ENCODE data around the gene ZEB2. TPM values are rescaled to one million over a fixed set of nuclear protein-coding genes. Genes with fewer than 3 reads are reported as not detected.

ZEB2 gene
- total and polyA plus RNA-seq, 12 donors, result 29.0 to 226 (median 142) TPM

DNA sequence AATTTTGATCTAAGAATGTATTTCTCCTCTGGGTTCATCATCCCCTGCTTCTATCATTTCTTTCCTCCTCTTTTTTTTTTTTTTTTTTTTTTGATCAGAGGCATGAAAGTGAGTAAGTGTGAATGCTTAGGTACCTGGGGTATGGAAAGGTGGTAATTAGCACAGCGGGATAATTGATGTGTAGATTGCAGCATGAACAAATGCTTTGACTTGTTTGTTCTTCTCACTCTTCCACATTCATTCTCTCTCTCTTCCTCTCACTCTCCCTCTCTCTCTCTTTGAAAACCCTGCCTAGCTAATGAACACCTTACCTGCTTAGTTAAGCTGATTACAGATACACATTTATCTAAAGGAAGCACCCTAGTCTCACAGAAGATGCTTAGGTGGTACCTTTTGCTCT is 74.7 kb downstream of the ZEB2 start:
- Histone ChIP-seq H3K9me3 (replicated peaks in 1 of 3) (no peaks in the 10 kb centered on the region), H3K27me3 (no peaks in the 10 kb centered on the region), H3K36me3 (replicated peaks in 1 of 2) (no peaks in the 10 kb centered on the region), H3K4me1 (replicated peaks in 1 of 2) (peaks cover 50 to 86% of the 10 kb centered on the region in 2 donors), H3K4me3 (no peak overlapping the region), H3K27ac (peak overlapping the region in 3 of 5 donors; percentile 20 to 78 (median 30))
- DNase-seq, result no peak
- intact Hi-C loops (cut with DNase I), result no loop called here
- TF ChIP-seq, protein P1, sequence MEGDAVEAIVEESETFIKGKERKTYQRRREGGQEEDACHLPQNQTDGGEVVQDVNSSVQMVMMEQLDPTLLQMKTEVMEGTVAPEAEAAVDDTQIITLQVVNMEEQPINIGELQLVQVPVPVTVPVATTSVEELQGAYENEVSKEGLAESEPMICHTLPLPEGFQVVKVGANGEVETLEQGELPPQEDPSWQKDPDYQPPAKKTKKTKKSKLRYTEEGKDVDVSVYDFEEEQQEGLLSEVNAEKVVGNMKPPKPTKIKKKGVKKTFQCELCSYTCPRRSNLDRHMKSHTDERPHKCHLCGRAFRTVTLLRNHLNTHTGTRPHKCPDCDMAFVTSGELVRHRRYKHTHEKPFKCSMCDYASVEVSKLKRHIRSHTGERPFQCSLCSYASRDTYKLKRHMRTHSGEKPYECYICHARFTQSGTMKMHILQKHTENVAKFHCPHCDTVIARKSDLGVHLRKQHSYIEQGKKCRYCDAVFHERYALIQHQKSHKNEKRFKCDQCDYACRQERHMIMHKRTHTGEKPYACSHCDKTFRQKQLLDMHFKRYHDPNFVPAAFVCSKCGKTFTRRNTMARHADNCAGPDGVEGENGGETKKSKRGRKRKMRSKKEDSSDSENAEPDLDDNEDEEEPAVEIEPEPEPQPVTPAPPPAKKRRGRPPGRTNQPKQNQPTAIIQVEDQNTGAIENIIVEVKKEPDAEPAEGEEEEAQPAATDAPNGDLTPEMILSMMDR (IDR thresholded peaks at IDR 0.05), result no peak
- no peak for TF ChIP-seq POLR2A (IDR thresholded peaks at IDR 0.05)
- 89 to 100% (median 92%) methylated on average over 1 of the region's 1 CpG for WGBS, 4 donors

DNA sequence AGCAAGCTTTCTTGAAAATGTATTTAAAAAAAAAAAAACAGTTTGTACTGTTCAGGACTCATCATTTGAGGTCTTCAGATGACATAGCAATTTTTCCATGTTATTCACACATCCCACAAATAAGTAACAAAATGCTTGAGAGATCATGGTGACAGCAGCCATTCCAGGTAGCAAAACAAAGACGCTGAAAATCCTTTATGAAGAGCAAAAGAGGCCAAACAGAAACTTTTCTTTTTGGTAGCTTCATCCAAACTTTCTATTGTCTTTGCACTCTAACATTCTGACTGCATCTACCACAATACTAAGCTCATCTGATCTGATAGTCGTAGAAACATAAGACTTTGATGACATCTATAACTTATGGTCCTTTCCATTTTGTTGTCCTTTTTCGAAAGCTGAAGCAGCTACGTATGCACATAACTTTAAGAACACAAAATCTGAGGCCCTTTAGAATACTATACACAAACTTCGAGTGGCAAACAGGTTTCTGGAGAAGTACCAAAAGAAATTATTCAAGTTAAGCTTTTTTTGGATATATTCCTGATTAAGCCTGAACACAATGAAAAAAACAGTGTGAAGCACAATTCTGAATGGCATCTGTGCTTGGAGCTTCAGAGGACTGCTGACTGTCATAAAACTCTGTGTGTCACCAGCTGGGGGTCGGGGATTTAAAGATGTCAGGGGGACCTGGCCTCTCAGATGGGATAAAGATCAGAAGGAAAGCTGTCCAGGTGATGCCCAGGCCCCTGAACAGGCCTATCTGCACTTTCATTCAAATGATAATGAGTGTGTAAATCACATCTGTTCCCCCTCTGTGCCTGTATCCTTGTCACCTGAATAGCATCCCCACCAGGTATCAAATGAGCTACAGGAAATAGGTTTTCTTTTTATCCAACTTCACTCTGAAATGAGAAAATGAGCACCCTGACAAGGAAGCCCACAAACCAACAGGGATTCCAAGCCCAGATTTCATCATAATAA is 75.8 kb downstream of the ZEB2 start:
- Histone ChIP-seq H3K27ac (peak overlapping the region; percentile 44 to 82 (median 78)), H3K27me3 (no peaks in the 10 kb centered on the region), H3K4me1 (replicated peaks in 1 of 2) (peaks cover 44 to 85% of the 10 kb centered on the region in 2 donors), H3K36me3 (replicated peaks in 1 of 2) (no peaks in the 10 kb centered on the region), H3K4me3 (peak overlapping the region in 1 of 4 donors; percentile 22), H3K9me3 (replicated peaks in 1 of 3) (no peaks in the 10 kb centered on the region)
- intact Hi-C loops (cut with DNase I), result no loop called here
- 21 to 34% (median 28%) methylated on average over 6 of the region's 6 CpGs for WGBS, 4 donors
- peak in 1 of 2 donors; percentile 32 for TF ChIP-seq POLR2A (IDR thresholded peaks at IDR 0.05)
- TF ChIP-seq, protein P1 (IDR thresholded peaks at IDR 0.05), result no peak
- DNase-seq, result no peak

DNA sequence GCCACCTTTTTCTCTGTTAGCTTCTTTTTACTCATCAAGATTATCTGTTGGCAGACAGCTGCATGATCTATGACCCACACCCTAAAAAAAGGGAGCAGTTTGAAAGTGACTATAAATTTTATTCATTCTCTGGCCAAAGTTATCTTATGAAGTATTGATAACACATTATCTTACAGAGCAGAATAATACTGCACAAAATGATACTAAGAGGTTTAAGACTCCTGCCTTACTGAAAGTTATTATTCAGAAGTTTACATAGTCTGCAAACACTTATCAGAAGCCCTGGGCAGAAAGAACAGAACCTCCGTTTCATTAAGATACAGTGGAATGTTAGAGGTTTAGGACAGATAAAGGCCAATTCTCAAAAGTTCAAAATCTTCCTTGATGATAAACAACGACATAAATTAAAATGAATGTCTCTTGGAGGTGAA is 78.2 kb downstream of the ZEB2 start:
- Histone ChIP-seq H3K4me3 (no peak overlapping the region), H3K36me3 (replicated peaks in 1 of 2) (no peaks in the 10 kb centered on the region), H3K27me3 (no peaks in the 10 kb centered on the region), H3K4me1 (replicated peaks in 1 of 2) (peaks cover 44 to 88% of the 10 kb centered on the region in 2 donors), H3K27ac (peak overlapping the region; percentile 1 to 83 (median 78)), H3K9me3 (replicated peaks in 1 of 3) (no peaks in the 10 kb centered on the region)
- no peak for DNase-seq
- 15 to 29% (median 28%) methylated on average over 2 of the region's 2 CpGs for WGBS, 4 donors
- intact Hi-C loops (cut with DNase I), result no loop called here
- TF ChIP-seq POLR2A (IDR thresholded peaks at IDR 0.05), result no peak
- TF ChIP-seq, protein P1 (IDR thresholded peaks at IDR 0.05), result no peak

DNA sequence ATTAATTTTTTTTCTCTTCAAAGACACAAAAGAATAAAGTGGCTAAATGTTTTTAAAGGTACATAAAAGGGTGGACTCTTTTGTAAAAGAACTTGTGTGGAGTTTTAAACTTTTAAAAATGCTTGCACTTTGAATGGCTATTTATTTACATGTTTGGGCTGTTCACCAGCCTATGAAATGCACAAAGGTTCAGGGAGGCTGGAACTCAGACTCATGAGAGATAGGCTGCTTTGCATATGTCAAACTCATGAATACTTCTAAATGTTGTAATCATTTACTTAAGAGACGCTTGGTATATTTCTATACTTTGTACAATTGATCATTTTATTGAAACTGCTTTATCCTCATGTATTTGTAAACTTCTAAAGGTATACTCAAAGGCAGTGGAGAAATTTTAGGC is 79.9 kb downstream of the ZEB2 start:
- WGBS, 4 donors, result 83 to 87% (median 87%) methylated on average over 1 of the region's 1 CpG
- no peak for TF ChIP-seq POLR2A (IDR thresholded peaks at IDR 0.05)
- TF ChIP-seq, protein P1 (IDR thresholded peaks at IDR 0.05), result no peak
- Histone ChIP-seq H3K4me1 (replicated peaks in 1 of 2) (peaks cover 52 to 89% of the 10 kb centered on the region in 2 donors), H3K36me3 (replicated peaks in 1 of 2) (no peaks in the 10 kb centered on the region), H3K4me3 (no peak overlapping the region), H3K27me3 (no peaks in the 10 kb centered on the region), H3K9me3 (replicated peaks in 1 of 3) (no peaks in the 10 kb centered on the region), H3K27ac (peak overlapping the region in 1 of 5 donors; percentile 0)
- DNase-seq, result no peak
- intact Hi-C loops (cut with DNase I), result no loop called here

All from adrenal gland (tissue), 12 donors.